Measurements from ENCODE around the gene STXBP5L. TPM values are rescaled to one million over a fixed set of nuclear protein-coding genes. Genes with fewer than 3 reads are reported as not detected.

Gene STXBP5L
- polyA plus RNA-seq, 1 of the 3 experiments (the other 2 are of a cell fraction), result 0.03 TPM

- Histone ChIP-seq H3K27ac (ENCODE audit: low read depth in 2 of 2, low read length in 1 of 2) (no peak overlapping the region), H3K9me3 (no peaks in the 10 kb centered on the region), H4K20me1 (ENCODE audit: insufficient read depth) (no peaks in the 10 kb centered on the region), H2AFZ (ENCODE audit: low read depth) (no peak overlapping the region; the same call in 1 of the 2 replicates), H3K36me3 (replicated peaks in 1 of 2; ENCODE audit: control insufficient read depth in 1 of 2, insufficient read depth in 2 of 2, low read length in 1 of 2) (no peaks in the 10 kb centered on the region), H3K79me2 (ENCODE audit: insufficient read depth) (no peaks in the 10 kb centered on the region), H3K4me3 (ENCODE audit: low read depth in 2 of 2, low read length in 1 of 2) (peak overlapping the region in 1 of 2 experiments; percentile 36; a peak in 1 of 4 replicates), H3K27me3 (ENCODE audit: insufficient read depth) (no peaks in the 10 kb centered on the region), H3F3A (replicated peaks; ENCODE audit: insufficient read depth) (no peaks in the 10 kb centered on the region), H3K9me2 (no peaks in the 10 kb centered on the region), H3K9ac (no peak overlapping the region), H3K4me1 (ENCODE audit: control insufficient read depth in 1 of 2, insufficient read depth in 2 of 2, low read depth in 1 of 2, low read length in 1 of 2) (no peaks in the 10 kb centered on the region; a peak in 1 of 4 replicates), H3K4me2 (0 out of 2 replicates have a peak overlapping the region, but pooled peaks have one; percentile 29)
- ChIA-PET CTCF (no interaction called here), POLR2A (no interaction called here)
- DNase-seq, result no peak
- WGBS (ENCODE audit: low lambda C conversion rate), result 57% methylated on average over 3 of the region's 3 CpGs
- no peak for TF ChIP-seq MEF2A (IDR thresholded peaks at IDR 0.05; ENCODE audit: borderline replicate concordance, low read depth)
- TF ChIP-seq RXRA (IDR thresholded peaks at IDR 0.05; ENCODE audit: borderline replicate concordance, low read depth), result no peak
- TF ChIP-seq SMC3 (IDR thresholded peaks at IDR 0.05; ENCODE audit: low read depth, low read length), result no peak
- TF ChIP-seq MAX (IDR thresholded peaks at IDR 0.05; ENCODE audit: low read depth), result no peak
- TF ChIP-seq ZBTB33 (IDR thresholded peaks at IDR 0.05; ENCODE audit: borderline replicate concordance, low read depth), result no peak
- TF ChIP-seq SIN3A (IDR thresholded peaks at IDR 0.05; ENCODE audit: borderline replicate concordance, low read depth, low read length), result no peak
Measured at GRCh38 chr3:121231872-121232271, 323.9 kb downstream of the STXBP5L start.

GRCh38 chr3:121232309-121233225 is 324.6 kb downstream of the STXBP5L start:
- H4K20me1 ChIP-seq (ENCODE audit: insufficient read depth), result no peaks in the 10 kb centered on the region
- CTCF ChIA-PET, result no interaction called here

More at GRCh38 chr3:121232309-121233225, 324.6 kb downstream of the STXBP5L start:
- 63% methylated on average over 5 of the region's 5 CpGs for WGBS (ENCODE audit: low lambda C conversion rate)
- H3K36me3 ChIP-seq (replicated peaks in 1 of 2; ENCODE audit: control insufficient read depth in 1 of 2, insufficient read depth in 2 of 2, low read length in 1 of 2), result no peaks in the 10 kb centered on the region
- H3K79me2 ChIP-seq (ENCODE audit: insufficient read depth), result no peaks in the 10 kb centered on the region
- H3K9me3 ChIP-seq, result no peaks in the 10 kb centered on the region
- H3K9ac ChIP-seq, result no peak overlapping the region
- H3K9me2 ChIP-seq, result no peaks in the 10 kb centered on the region
- 0 out of 2 replicates have a peak overlapping the region, but pooled peaks have one; percentile 20 for H3K4me2 ChIP-seq
- no peak for TF ChIP-seq IRF3 (IDR thresholded peaks at IDR 0.05; ENCODE audit: low read depth, low read length)
- TF ChIP-seq RFX5 (IDR thresholded peaks at IDR 0.05; ENCODE audit: low read length), result no peak
- no peak for TF ChIP-seq NFIC (IDR thresholded peaks at IDR 0.05; ENCODE audit: borderline replicate concordance)
- no peak for TF ChIP-seq FOSL2 (IDR thresholded peaks at IDR 0.05; ENCODE audit: borderline replicate concordance, low read depth)
- no peak for TF ChIP-seq JUND (IDR thresholded peaks at IDR 0.05)
- no peak for TF ChIP-seq MEF2A (IDR thresholded peaks at IDR 0.05; ENCODE audit: borderline replicate concordance, low read depth)
- no peak for DNase-seq
- H2AFZ ChIP-seq (ENCODE audit: low read depth), result no peak overlapping the region; the same call in 1 of the 2 replicates
- POLR2A ChIA-PET, result no interaction called here
- H3K4me3 ChIP-seq (ENCODE audit: low read depth in 2 of 2, low read length in 1 of 2), result peak overlapping the region in 1 of 2 experiments; percentile 36; a peak in 1 of 4 replicates
- no peak overlapping the region for H3K27ac ChIP-seq (ENCODE audit: low read depth in 2 of 2, low read length in 1 of 2)
- H3K4me1 ChIP-seq (ENCODE audit: control insufficient read depth in 1 of 2, insufficient read depth in 2 of 2, low read depth in 1 of 2, low read length in 1 of 2), result no peaks in the 10 kb centered on the region; a peak in 1 of 4 replicates
- no peaks in the 10 kb centered on the region for H3K27me3 ChIP-seq (ENCODE audit: insufficient read depth)
- no peaks in the 10 kb centered on the region for H3F3A ChIP-seq (replicated peaks; ENCODE audit: insufficient read depth)
